Keratinocyte (primary cell): ENCODE measurements around the gene HERC4. TPM values are rescaled to one million over a fixed set of nuclear protein-coding genes. Genes with fewer than 3 reads are reported as not detected.

Experiments used
- DNase-seq: peaks from one replicate; pipeline ENCODE4 v3.0.0-alpha.2; 2011; ENCODE audit warnings: low read depth, missing footprints, low spot score
- FAIRE-seq: peaks from 2 replicates; lab custom pipeline; 2011; peaks lifted over from hg19 to GRCh38; lab: Jason Lieb, UNC
- H2AFZ ChIP-seq: 2 replicates; pipeline ENCODE4 v1.6.0; 2012; ENCODE audit warnings: low read length, control low read depth, inconsistent platforms; ENCODE audit not compliant: control insufficient read depth
- H3K27ac ChIP-seq: 2 replicates; pipeline ENCODE4 v1.5.1; 2011; ENCODE audit warnings: low read length; ENCODE audit not compliant: control insufficient read depth, insufficient read depth
- H3K27me3 ChIP-seq: 3 replicates; pipeline ENCODE4 v1.6.0; 2011; ENCODE audit warnings: low read length; ENCODE audit not compliant: control insufficient read depth, insufficient read depth; ENCODE audit errors: extremely low read depth
- H3K36me3 ChIP-seq, 2 experiments: 2 replicates in 1 of 2; 3 replicates in 1 of 2; pipeline ENCODE4 v1.5.1; 2011; ENCODE audit warnings: low read length in 2 of 2, mild to moderate bottlenecking in 1 of 2; ENCODE audit not compliant: control insufficient read depth in 2 of 2, insufficient read depth in 2 of 2; ENCODE audit errors: extremely low read depth in 1 of 2
- H3K4me1 ChIP-seq: 3 replicates; pipeline ENCODE4 v1.5.1; 2011; ENCODE audit warnings: low read length; ENCODE audit not compliant: control insufficient read depth, insufficient read depth; ENCODE audit errors: extremely low read depth
- H3K4me2 ChIP-seq: 3 replicates; pipeline ENCODE4 v1.6.0; 2011; ENCODE audit warnings: low read depth, low read length; ENCODE audit not compliant: control insufficient read depth, insufficient read depth; ENCODE audit errors: extremely low read depth
- H3K4me3 ChIP-seq, 3 experiments: fragments of 200-600 bp in 1 of 3; sonication (generic) in 1 of 3; 2 replicates in 2 of 3; 3 replicates in 1 of 3; pipeline ENCODE4 v1.5.1; 2011 to 2016; ENCODE audit warnings: low read length in 3 of 3, mild to moderate bottlenecking in 3 of 3, control low read depth in 2 of 3, inconsistent platforms in 1 of 3, low read depth in 1 of 3, mixed read lengths in 1 of 3, mixed run types in 1 of 3, moderate library complexity in 1 of 3; ENCODE audit not compliant: control insufficient read depth in 2 of 3, insufficient read depth in 2 of 3; ENCODE audit errors: extremely low read depth in 1 of 3
- H3K79me2 ChIP-seq: 2 replicates; pipeline ENCODE4 v1.6.0; 2012; ENCODE audit warnings: low read length; ENCODE audit not compliant: control insufficient read depth, insufficient read depth
- H3K9ac ChIP-seq: 3 replicates; pipeline ENCODE4 v1.6.0; 2011; ENCODE audit warnings: low read length; ENCODE audit not compliant: control insufficient read depth, insufficient read depth; ENCODE audit errors: extremely low read depth
- H3K9me1 ChIP-seq: 3 replicates; pipeline ENCODE4 v1.6.0; 2011; ENCODE audit warnings: low read length; ENCODE audit not compliant: control insufficient read depth, insufficient read depth; ENCODE audit errors: extremely low read depth
- H3K9me3 ChIP-seq: 2 replicates; pipeline ENCODE4 v1.5.1; 2012; ENCODE audit warnings: low read depth, low read length; ENCODE audit not compliant: control insufficient read depth
- H4K20me1 ChIP-seq: 3 replicates; pipeline ENCODE4 v1.6.0; 2011; ENCODE audit warnings: low read length; ENCODE audit not compliant: control insufficient read depth, insufficient read depth; ENCODE audit errors: extremely low read depth
- EZH2 ChIP-seq: IDR thresholded peaks from one replicate; pipeline ENCODE4 v1.6.1; 2012; ENCODE audit warnings: inconsistent platforms, mild to moderate bottlenecking, low read length, moderate library complexity
- dilution Hi-C: fragments of 300-500 bp; cut with MboI; formaldehyde crosslinking; loops from one replicate; pipeline ENCODE4 v1.7.0; 2020; ENCODE audit warnings: low sequenced_read_pairs; ENCODE audit not compliant: extremely low pct_ligation_motif_present
- polyA plus RNA-seq, 5 experiments: library from polyadenylated mRNA; depleted of rRNA in 3 of 5; stranded (reverse) in 3 of 5; stranded (forward) in 1 of 5; unstranded in 1 of 5; fragments of >200 nt; gene quantifications; 1 replicate in 1 of 5; 2 replicates in 3 of 5; 3 replicates in 1 of 5; pipeline versions ENCODE4 v1.2.1 to v1.2.3, GENCODE V29; 2011 to 2012; ENCODE audit warnings: missing spikeins in 2 of 5, low read depth in 1 of 5, low replicate concordance in 1 of 5
- TF ChIP-seq, protein P1 (sequence below), 3 experiments: IDR thresholded peaks in 1 of 3; conservative IDR thresholded peaks in 1 of 3; optimal IDR thresholded peaks in 1 of 3; 2 replicates in 2 of 3; 3 replicates in 1 of 3; pipeline versions ENCODE3 to v1.5.1; 2011; ENCODE audit warnings: low read length in 3 of 3, mild to moderate bottlenecking in 3 of 3, moderate library complexity in 2 of 3, control low read depth in 1 of 3, inconsistent platforms in 1 of 3; ENCODE audit not compliant: insufficient read depth in 2 of 3; ENCODE audit errors: extremely low read depth in 1 of 3

Gene HERC4
- polyA plus RNA-seq, 1 donor (not counting 4 experiments of a cell fraction or from before 2014, with no cell fraction given), result 42.9 TPM

DNA sequence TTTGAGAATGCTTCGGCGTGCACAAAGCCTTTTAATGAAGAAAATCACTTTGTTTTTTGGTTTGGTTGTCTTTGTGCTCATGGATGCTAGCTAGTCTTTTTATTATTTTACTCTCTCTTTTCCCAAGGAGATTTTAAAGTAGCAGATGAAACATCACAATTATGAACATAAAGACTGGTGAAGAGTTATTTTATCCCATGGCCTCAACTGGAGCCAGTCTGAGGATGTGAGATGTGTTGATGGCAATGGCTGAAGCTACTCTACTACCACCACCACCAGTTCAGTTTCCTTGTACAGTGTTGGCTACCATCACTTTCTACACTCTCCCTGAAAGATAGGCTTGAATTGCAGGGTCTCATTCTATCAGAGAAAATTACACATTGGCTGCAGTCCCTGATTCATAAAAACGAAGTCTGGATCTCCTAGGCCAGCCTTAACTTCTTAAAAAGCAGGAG is 494 bp upstream of the HERC4 start:
- TF ChIP-seq EZH2, result no peak
- H3K9ac ChIP-seq, result peak overlapping the region; percentile 44
- dilution Hi-C loops, result no loop called here

DNA sequence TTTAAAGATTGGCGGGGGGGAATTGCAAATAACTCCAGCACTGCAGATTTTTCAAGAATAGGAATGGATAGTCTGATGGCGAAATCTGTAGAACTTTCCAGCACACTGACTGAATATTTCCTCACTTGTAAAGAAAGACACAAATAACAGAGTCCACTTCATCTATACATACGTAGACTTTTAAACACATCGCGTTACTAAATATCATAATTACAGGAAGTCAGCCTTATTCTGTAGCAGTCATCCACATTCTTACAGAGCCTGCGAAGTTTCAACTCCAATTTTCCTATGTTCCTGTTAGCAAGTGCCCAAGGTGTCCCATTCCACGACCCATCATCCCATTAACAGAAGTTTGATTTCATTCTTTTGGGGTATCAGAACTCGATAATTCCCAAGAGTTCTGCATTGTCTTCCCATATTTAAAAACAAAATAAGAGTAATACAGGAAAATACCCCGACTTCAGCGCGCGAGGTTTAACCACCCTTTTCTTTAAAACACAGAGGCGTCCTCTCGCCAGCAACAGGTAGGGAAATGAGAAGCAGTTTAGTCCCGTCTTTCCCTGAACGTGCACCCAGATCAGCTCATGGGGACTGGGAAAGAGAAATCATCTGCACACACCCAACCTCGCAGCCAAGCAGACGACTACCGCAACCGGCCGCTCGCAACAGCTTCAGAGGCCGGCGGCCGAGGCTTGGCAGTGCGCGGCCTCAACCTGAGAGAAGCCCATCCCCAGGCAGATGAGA is 880 bp downstream of the HERC4 start:
- Histone ChIP-seq H3K4me1 (peaks cover 20% of the 10 kb centered on the region), H3K27ac (peak overlapping the region; percentile 96), H3K4me3 (peak overlapping the region; percentile 91 to 100 (median 93)), H3K27me3 (no peaks in the 10 kb centered on the region), H3K9me1 (no peaks in the 10 kb centered on the region), H4K20me1 (peaks cover 3% of the 10 kb centered on the region), H3K4me2 (peak overlapping the region; percentile 72), H3K9ac (peak overlapping the region; percentile 98), H3K9me3 (no peaks in the 10 kb centered on the region), H2AFZ (peak overlapping the region; percentile 88), H3K36me3 (no peaks in the 10 kb centered on the region), H3K79me2 (peaks cover 55% of the 10 kb centered on the region)
- dilution Hi-C loops, result no loop called here
- peak; percentile 46 for FAIRE-seq
- TF ChIP-seq, protein P1, sequence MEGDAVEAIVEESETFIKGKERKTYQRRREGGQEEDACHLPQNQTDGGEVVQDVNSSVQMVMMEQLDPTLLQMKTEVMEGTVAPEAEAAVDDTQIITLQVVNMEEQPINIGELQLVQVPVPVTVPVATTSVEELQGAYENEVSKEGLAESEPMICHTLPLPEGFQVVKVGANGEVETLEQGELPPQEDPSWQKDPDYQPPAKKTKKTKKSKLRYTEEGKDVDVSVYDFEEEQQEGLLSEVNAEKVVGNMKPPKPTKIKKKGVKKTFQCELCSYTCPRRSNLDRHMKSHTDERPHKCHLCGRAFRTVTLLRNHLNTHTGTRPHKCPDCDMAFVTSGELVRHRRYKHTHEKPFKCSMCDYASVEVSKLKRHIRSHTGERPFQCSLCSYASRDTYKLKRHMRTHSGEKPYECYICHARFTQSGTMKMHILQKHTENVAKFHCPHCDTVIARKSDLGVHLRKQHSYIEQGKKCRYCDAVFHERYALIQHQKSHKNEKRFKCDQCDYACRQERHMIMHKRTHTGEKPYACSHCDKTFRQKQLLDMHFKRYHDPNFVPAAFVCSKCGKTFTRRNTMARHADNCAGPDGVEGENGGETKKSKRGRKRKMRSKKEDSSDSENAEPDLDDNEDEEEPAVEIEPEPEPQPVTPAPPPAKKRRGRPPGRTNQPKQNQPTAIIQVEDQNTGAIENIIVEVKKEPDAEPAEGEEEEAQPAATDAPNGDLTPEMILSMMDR (optimal IDR thresholded peaks at IDR 0.05 in 1 of 3, IDR thresholded peaks at IDR 0.05 in 1 of 3, conservative IDR thresholded peaks at IDR 0.05 in 1 of 3; ENCODE audit: extremely low read depth in 1 of 3, insufficient read depth in 2 of 3, low read length in 3 of 3), result no peak
- TF ChIP-seq EZH2, result no peak
- DNase-seq, result no peak

More for the DNA sequence above, 494 bp upstream of the HERC4 start:
- Histone ChIP-seq H3K79me2 (peaks cover 43% of the 10 kb centered on the region), H3K4me2 (peak overlapping the region; percentile 89), H3K9me1 (no peaks in the 10 kb centered on the region), H3K36me3 (no peaks in the 10 kb centered on the region), H4K20me1 (peaks cover 3% of the 10 kb centered on the region), H3K4me1 (peaks cover 20% of the 10 kb centered on the region), H3K27ac (peak overlapping the region; percentile 49), H3K4me3 (peak overlapping the region in 2 of 3 experiments; percentile 38 to 48), H3K9me3 (no peaks in the 10 kb centered on the region), H3K27me3 (no peaks in the 10 kb centered on the region), H2AFZ (peak overlapping the region; percentile 96)
- DNase-seq, result no peak
- no peak for FAIRE-seq
